T-helper 2 cell (primary cell): ENCODE data around the gene CARNS1.
"Not testable (repeated sequence)": the region's sequence is repeated elsewhere in the genome, so short reads cannot be mapped to it uniquely, and the experiment has no call there.

Experiments used
- DNase-seq, 5 experiments: peaks; one replicate each; pipeline versions ENCODE4 v3.0.0 to v3.0.0-alpha.2; 2012 to 2022

Gene CARNS1

GRCh38 chr11:67396587-67397389 is 18.7 kb upstream of the CARNS1 start:
- DNase-seq = peak in 1 of 5 experiments; percentile 46

- no peak for DNase-seq
These were observed 17.9 kb upstream of the CARNS1 start for GRCh38 chr11:67397536-67397935.

GRCh38 chr11:67397986-67398660 is 17.4 kb upstream of the CARNS1 start:
- DNase-seq = no peak

- DNase-seq = no peak
These were observed 16.6 kb upstream of the CARNS1 start for GRCh38 chr11:67398661-67399563.

GRCh38 chr11:67400251-67400941 is 15.1 kb upstream of the CARNS1 start:
- DNase-seq = peak in 1 of 5 experiments; percentile 43

- DNase-seq = no peak
These were observed 14.5 kb upstream of the CARNS1 start for GRCh38 chr11:67400942-67401494.

- DNase-seq = peak; percentile 85 to 93 (median 88)
These were observed 13.8 kb upstream of the CARNS1 start, which contains the start of gene PPP1CA for GRCh38 chr11:67401495-67402191. TSS of gene PPP1CA (minus strand) at chr11:67401858. CDS start at chr11:67401782, 76 bp downstream.

GRCh38 chr11:67402192-67402839 is 13.2 kb upstream of the CARNS1 start:
- DNase-seq = not testable (repeated sequence)

GRCh38 chr11:67403085-67403484 is 12.4 kb upstream of the CARNS1 start:
- not testable (repeated sequence) for DNase-seq

- peak in 2 of 5 experiments; percentile 66 to 83 for DNase-seq
These were observed 10.8 kb upstream of the CARNS1 start for GRCh38 chr11:67404515-67405195.

GRCh38 chr11:67405196-67405567 is 10.3 kb upstream of the CARNS1 start:
- DNase-seq = peak in 1 of 5 experiments; percentile 49

- no peak for DNase-seq
These were observed 9.7 kb upstream of the CARNS1 start for GRCh38 chr11:67405688-67406339.

- no peak for DNase-seq
These were observed 9.0 kb upstream of the CARNS1 start for GRCh38 chr11:67406420-67406968.

- peak in 1 of 5 experiments; percentile 42 for DNase-seq
These were observed 8.3 kb upstream of the CARNS1 start for GRCh38 chr11:67406969-67407687.

- peak in 1 of 5 experiments; percentile 65 for DNase-seq
These were observed 7.8 kb upstream of the CARNS1 start for GRCh38 chr11:67407688-67408163.

GRCh38 chr11:67408437-67409200 is 6.9 kb upstream of the CARNS1 start:
- peak in 1 of 5 experiments; percentile 63 for DNase-seq

- peak; percentile 34 to 96 (median 66) for DNase-seq
These were observed 6.2 kb upstream of the CARNS1 start for GRCh38 chr11:67409261-67409666.
